ENCODE measurements around the gene SYNJ2. TPM values are rescaled to one million over a fixed set of nuclear protein-coding genes. Genes with fewer than 3 reads are reported as not detected.

The SYNJ2 gene
- total RNA-seq, 1 experiment from 2014 or later: 10.3 TPM

DNA sequence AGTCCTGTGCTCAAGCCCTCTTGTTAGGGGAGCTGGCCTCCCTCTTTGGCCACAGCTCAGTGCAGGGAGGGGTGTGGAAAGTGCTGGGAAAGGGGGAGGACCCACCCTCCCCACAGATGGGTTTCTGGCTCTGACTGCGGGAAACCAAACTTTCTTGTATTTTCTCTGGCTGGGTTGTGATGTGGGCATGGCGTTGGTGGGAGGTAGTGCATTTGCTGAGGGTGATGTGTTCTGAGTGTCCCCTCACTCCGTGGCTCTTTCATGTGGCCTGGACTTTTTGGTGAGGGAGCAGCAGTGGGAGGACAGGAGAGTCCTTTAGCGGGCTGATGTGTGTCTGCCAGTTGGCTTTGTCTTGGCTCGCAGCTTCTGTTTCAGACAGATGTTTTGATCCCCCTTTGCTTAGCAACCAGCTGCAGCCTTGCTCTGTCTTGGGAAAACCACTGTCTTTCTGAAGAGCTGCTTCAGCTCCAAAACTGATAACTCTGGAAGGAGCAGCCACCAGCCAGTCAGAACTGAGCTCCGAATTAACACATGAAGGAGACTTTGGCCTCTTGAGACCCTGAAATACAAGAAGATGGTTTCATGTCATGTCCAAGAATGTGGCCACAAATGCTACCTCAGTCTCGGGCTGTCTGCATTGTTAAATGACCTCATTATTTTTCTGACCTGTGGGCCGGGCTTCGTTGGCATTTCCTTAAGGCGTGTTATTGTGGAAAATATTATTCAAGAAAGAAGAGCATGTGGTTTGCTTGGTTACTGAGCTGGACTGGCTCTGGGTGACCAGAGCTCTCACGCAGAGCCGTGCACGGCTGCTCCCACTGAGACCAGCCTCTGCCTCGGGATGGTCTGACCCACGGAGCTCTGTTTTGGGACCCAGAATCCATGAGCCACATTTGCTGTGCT, 21.5 kb downstream of the SYNJ2 start:
- CTCF ChIA-PET: interaction anchor here (0.7 kb wide), 1 partner anchor 287 kb away, joined by 3 read pairs; no protein-coding TSS in a partner anchor
- Mint-ChIP-seq H3K4me1 (ENCODE audit: insufficient read depth, unreplicated experiment) (peaks cover 22% of the 10 kb centered on the region), H3K36me3 (ENCODE audit: insufficient read depth, unreplicated experiment) (no peaks in the 10 kb centered on the region), H3K4me3 (ENCODE audit: unreplicated experiment) (no peak overlapping the region), H3K9me3 (ENCODE audit: unreplicated experiment) (no peaks in the 10 kb centered on the region), H3K27me3 (ENCODE audit: insufficient read depth, unreplicated experiment) (no peaks in the 10 kb centered on the region), H3K27ac (ENCODE audit: low read depth, unreplicated experiment) (peak overlapping the region; percentile 78)
- DNase-seq (ENCODE audit: unreplicated experiment): no peak
- intact Hi-C loops (cut with micrococcal nuclease): no loop called here
- BruUV-seq (replicated peaks): no TSS peak
- POLR2A ChIA-PET: interaction anchor here (1.2 kb wide), 1 partner anchor 77 kb away, joined by 3 read pairs; no protein-coding TSS in a partner anchor
- TF ChIP-seq, protein P1, sequence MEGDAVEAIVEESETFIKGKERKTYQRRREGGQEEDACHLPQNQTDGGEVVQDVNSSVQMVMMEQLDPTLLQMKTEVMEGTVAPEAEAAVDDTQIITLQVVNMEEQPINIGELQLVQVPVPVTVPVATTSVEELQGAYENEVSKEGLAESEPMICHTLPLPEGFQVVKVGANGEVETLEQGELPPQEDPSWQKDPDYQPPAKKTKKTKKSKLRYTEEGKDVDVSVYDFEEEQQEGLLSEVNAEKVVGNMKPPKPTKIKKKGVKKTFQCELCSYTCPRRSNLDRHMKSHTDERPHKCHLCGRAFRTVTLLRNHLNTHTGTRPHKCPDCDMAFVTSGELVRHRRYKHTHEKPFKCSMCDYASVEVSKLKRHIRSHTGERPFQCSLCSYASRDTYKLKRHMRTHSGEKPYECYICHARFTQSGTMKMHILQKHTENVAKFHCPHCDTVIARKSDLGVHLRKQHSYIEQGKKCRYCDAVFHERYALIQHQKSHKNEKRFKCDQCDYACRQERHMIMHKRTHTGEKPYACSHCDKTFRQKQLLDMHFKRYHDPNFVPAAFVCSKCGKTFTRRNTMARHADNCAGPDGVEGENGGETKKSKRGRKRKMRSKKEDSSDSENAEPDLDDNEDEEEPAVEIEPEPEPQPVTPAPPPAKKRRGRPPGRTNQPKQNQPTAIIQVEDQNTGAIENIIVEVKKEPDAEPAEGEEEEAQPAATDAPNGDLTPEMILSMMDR (IDR thresholded peaks at IDR 0.05; ENCODE audit: unreplicated experiment): no peak

DNA sequence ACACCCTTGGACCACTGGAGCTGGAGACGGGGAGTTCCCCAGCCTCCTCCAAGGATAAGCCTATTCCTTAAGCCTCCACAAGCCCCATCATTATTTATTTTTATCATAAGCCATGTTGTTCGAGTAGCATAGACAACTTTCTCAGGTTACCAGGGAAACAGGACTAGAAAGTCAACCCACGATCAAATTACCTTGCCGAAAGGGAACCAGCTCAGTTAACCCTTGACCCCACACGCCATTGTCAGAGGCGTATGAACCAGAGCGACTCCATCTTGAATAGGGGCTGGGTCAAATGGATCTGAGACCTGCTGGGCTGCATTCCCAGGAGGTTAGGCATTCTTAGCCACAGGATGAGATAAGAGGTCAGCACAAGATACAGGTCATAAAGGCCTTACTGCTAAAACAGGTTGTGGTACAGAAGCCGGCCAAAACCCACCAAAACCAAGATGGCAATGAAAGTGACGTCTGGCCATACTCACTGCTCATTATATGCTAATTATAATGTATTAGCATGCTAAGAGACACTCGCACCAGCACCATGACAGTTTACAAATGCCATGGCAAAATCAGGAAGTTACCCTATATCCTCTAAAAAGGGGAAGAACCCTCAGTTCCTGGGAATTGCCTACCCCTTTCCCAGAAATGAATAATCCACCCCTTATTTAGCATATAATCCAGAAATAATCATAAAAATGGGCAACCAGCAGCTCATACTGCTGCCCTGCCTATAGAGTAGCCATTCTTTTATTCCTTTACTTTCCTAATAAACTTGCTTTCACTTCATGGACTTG, 22.4 kb downstream of the SYNJ2 start:
- Mint-ChIP-seq H3K4me1 (ENCODE audit: insufficient read depth, unreplicated experiment) (peaks cover 31% of the 10 kb centered on the region), H3K4me3 (ENCODE audit: unreplicated experiment) (no peak overlapping the region), H3K36me3 (ENCODE audit: insufficient read depth, unreplicated experiment) (no peaks in the 10 kb centered on the region), H3K27ac (ENCODE audit: low read depth, unreplicated experiment) (no peak overlapping the region), H3K9me3 (ENCODE audit: unreplicated experiment) (no peaks in the 10 kb centered on the region), H3K27me3 (ENCODE audit: insufficient read depth, unreplicated experiment) (no peaks in the 10 kb centered on the region)
- ChIA-PET CTCF (no interaction called here), POLR2A (no interaction called here)
- TF ChIP-seq, protein P1 (IDR thresholded peaks at IDR 0.05; ENCODE audit: unreplicated experiment): no peak
- BruUV-seq (replicated peaks): no TSS peak
- DNase-seq (ENCODE audit: unreplicated experiment): no peak
- intact Hi-C loops (cut with micrococcal nuclease): no loop called here

DNA sequence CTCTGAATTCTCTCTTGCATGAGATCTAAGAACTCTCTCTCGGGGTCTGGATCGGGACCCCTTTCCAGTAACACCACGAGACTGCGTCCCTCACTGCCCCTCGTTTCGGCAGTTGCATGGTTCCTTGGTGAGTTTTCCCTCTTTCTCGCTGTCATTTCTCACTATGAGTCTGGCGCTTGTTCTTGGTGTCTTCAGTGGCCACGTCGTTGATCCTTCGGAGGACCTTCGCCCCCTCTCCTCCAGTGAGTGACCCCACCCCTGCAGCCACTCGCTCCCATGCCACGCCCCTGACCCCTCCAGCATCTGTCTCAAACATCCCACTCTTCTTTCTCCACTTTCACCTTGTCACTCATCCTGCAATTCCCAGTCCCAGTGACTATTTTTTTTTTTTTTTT, 23.0 kb downstream of the SYNJ2 start:
- Mint-ChIP-seq H3K27me3 (ENCODE audit: insufficient read depth, unreplicated experiment) (no peaks in the 10 kb centered on the region), H3K4me1 (ENCODE audit: insufficient read depth, unreplicated experiment) (peaks cover 37% of the 10 kb centered on the region), H3K36me3 (ENCODE audit: insufficient read depth, unreplicated experiment) (no peaks in the 10 kb centered on the region), H3K27ac (ENCODE audit: low read depth, unreplicated experiment) (no peak overlapping the region), H3K4me3 (ENCODE audit: unreplicated experiment) (no peak overlapping the region), H3K9me3 (ENCODE audit: unreplicated experiment) (no peaks in the 10 kb centered on the region)
- TF ChIP-seq, protein P1 (IDR thresholded peaks at IDR 0.05; ENCODE audit: unreplicated experiment): no peak
- intact Hi-C loops (cut with micrococcal nuclease): no loop called here
- ChIA-PET POLR2A (interaction anchor here (0.7 kb wide), 1 partner anchor 10 kb away, joined by 3 read pairs; no protein-coding TSS in a partner anchor), CTCF (no interaction called here)
- no peak for DNase-seq (ENCODE audit: unreplicated experiment)
- BruUV-seq (replicated peaks): no TSS peak

- Mint-ChIP-seq H3K27ac (ENCODE audit: low read depth, unreplicated experiment) (no peak overlapping the region), H3K4me3 (ENCODE audit: unreplicated experiment) (no peak overlapping the region), H3K9me3 (ENCODE audit: unreplicated experiment) (no peaks in the 10 kb centered on the region), H3K36me3 (ENCODE audit: insufficient read depth, unreplicated experiment) (no peaks in the 10 kb centered on the region), H3K27me3 (ENCODE audit: insufficient read depth, unreplicated experiment) (no peaks in the 10 kb centered on the region), H3K4me1 (ENCODE audit: insufficient read depth, unreplicated experiment) (peaks cover 38% of the 10 kb centered on the region)
- intact Hi-C loops (cut with micrococcal nuclease): no loop called here
- ChIA-PET POLR2A (no interaction called here), CTCF (no interaction called here)
- TF ChIP-seq, protein P1 (IDR thresholded peaks at IDR 0.05; ENCODE audit: unreplicated experiment): no peak
- no TSS peak for BruUV-seq (replicated peaks)
- no peak for DNase-seq (ENCODE audit: unreplicated experiment)
Observed at GRCh38 chr6:158005626-158006180, 24.0 kb downstream of the SYNJ2 start.

All from MCF 10A (cell line).